ENCODE data around the gene ERC1.

The ERC1 gene

DNA sequence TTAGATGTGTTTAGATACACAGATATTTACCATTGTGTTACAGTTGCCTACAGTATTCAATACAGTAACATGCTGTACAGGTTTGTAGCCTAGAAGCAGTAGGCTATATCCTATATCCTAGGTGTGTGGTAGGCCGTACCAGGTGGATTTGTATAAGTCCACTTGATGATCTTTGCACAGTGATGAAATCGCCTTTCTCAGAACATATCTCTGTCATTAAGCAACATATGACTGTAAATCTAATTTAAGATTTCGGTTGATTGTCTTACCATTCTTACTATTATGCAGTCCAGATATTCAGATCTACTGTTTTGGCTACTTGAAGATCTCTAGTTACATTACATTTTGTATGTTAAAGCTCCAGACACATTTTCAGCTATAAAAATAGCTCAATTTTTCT, 39.8 kb downstream of the ERC1 start (continued):
- TF ChIP-seq ZNF473 (tag by site-specific recombination; IDR thresholded peaks at IDR 0.05) (no peak), ZNF214 (tag by site-specific recombination; IDR thresholded peaks at IDR 0.05; ENCODE audit: borderline replicate concordance) (no peak)

DNA sequence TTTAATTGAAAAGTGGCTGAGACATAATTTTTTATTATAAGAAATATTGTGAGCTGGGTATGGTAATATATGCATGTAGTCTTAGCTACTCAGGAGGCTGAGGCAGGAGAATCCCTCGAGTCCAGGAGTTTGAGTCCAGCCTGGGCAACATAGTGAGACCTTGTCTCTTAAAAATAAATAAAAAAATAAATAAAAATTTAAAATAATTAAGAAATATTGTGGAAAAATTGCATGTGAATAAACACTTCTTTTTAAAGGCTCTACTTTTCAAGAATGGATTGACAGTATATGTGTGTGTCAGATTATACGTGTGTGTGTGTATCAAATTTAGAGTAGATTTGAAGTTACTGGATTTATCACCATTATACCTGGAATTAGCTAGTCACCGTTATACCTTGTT, 43.2 kb downstream of the ERC1 start:
- TF ChIP-seq ZNF707 (tag by site-specific recombination; IDR thresholded peaks at IDR 0.05) (no peak), ZNF423 (tag by site-specific recombination; IDR thresholded peaks at IDR 0.05) (no peak), ZNF391 (tag by site-specific recombination; IDR thresholded peaks at IDR 0.05; ENCODE audit: borderline replicate concordance, low read depth) (no peak), ZNF426 (tag by site-specific recombination; IDR thresholded peaks at IDR 0.05) (no peak)
- TF ChIP-seq, protein P1, sequence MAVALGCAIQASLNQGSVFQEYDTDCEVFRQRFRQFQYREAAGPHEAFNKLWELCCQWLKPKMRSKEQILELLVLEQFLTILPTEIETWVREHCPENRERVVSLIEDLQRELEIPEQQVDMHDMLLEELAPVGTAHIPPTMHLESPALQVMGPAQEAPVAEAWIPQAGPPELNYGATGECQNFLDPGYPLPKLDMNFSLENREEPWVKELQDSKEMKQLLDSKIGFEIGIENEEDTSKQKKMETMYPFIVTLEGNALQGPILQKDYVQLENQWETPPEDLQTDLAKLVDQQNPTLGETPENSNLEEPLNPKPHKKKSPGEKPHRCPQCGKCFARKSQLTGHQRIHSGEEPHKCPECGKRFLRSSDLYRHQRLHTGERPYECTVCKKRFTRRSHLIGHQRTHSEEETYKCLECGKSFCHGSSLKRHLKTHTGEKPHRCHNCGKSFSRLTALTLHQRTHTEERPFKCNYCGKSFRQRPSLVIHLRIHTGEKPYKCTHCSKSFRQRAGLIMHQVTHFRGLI (tag by site-specific recombination; IDR thresholded peaks at IDR 0.05) = no peak
- POLR2A ChIA-PET = no interaction called here
- Histone ChIP-seq H3K4me1 (ENCODE audit: control insufficient read depth, insufficient read depth, low read length) (no peaks in the 10 kb centered on the region), H3K9me3 (ENCODE audit: control insufficient read depth, insufficient read depth, low read depth, low read length) (no peaks in the 10 kb centered on the region), H3K27ac (ENCODE audit: extremely low read depth, low read depth, low read length) (no peak overlapping the region), H3K4me3 (ENCODE audit: low read depth, low read length) (no peak overlapping the region), H3K36me3 (ENCODE audit: control insufficient read depth in 2 of 2, insufficient read depth in 1 of 2, low read length in 2 of 2) (peaks cover 3 to 6% of the 10 kb centered on the region in 2 experiments; a peak in 2 of 3 replicates)
- CTCF ChIA-PET = no interaction called here

GRCh38 chr12:1034751-1035457, 43.9 kb downstream of the ERC1 start:
- Histone ChIP-seq H3K36me3 (ENCODE audit: control insufficient read depth in 2 of 2, insufficient read depth in 1 of 2, low read length in 2 of 2) (peaks cover 0 to 6% of the 10 kb centered on the region in 2 experiments; a peak in 1 of 3 replicates), H3K4me1 (ENCODE audit: control insufficient read depth, insufficient read depth, low read length) (no peaks in the 10 kb centered on the region), H3K27ac (ENCODE audit: extremely low read depth, low read depth, low read length) (no peak overlapping the region), H3K9me3 (ENCODE audit: control insufficient read depth, insufficient read depth, low read depth, low read length) (no peaks in the 10 kb centered on the region), H3K4me3 (ENCODE audit: low read depth, low read length) (no peak overlapping the region)
- POLR2A ChIA-PET = no interaction called here
- CTCF ChIA-PET = no interaction called here
- no peak for TF ChIP-seq PRDM10 (tag by site-specific recombination; IDR thresholded peaks at IDR 0.05)
- TF ChIP-seq, protein P2, sequence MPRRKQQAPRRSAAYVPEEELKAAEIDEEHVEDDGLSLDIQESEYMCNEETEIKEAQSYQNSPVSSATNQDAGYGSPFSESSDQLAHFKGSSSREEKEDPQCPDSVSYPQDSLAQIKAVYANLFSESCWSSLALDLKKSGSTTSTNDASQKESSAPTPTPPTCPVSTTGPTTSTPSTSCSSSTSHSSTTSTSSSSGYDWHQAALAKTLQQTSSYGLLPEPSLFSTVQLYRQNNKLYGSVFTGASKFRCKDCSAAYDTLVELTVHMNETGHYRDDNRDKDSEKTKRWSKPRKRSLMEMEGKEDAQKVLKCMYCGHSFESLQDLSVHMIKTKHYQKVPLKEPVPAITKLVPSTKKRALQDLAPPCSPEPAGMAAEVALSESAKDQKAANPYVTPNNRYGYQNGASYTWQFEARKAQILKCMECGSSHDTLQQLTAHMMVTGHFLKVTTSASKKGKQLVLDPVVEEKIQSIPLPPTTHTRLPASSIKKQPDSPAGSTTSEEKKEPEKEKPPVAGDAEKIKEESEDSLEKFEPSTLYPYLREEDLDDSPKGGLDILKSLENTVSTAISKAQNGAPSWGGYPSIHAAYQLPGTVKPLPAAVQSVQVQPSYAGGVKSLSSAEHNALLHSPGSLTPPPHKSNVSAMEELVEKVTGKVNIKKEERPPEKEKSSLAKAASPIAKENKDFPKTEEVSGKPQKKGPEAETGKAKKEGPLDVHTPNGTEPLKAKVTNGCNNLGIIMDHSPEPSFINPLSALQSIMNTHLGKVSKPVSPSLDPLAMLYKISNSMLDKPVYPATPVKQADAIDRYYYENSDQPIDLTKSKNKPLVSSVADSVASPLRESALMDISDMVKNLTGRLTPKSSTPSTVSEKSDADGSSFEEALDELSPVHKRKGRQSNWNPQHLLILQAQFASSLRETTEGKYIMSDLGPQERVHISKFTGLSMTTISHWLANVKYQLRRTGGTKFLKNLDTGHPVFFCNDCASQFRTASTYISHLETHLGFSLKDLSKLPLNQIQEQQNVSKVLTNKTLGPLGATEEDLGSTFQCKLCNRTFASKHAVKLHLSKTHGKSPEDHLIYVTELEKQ (tag by site-specific recombination; IDR thresholded peaks at IDR 0.05; ENCODE audit: borderline replicate concordance) = no peak
- no peak for TF ChIP-seq ZNF132 (tag by site-specific recombination; IDR thresholded peaks at IDR 0.05; ENCODE audit: borderline replicate concordance)
- no peak for TF ChIP-seq ZBTB21 (tag by site-specific recombination; IDR thresholded peaks at IDR 0.05)
- no peak for TF ChIP-seq ZNF585B (tag by site-specific recombination; IDR thresholded peaks at IDR 0.05)
- TF ChIP-seq ZBTB20 (tag by site-specific recombination; IDR thresholded peaks at IDR 0.05) = no peak
- no peak for TF ChIP-seq SCRT1 (tag by site-specific recombination; IDR thresholded peaks at IDR 0.05; ENCODE audit: borderline replicate concordance)
- TF ChIP-seq SP3 (tag by site-specific recombination; IDR thresholded peaks at IDR 0.05) = no peak
- no peak for TF ChIP-seq WT1 (tag by site-specific recombination; IDR thresholded peaks at IDR 0.05)
- no peak for TF ChIP-seq ZNF664 (tag by site-specific recombination; IDR thresholded peaks at IDR 0.05)
- no peak for TF ChIP-seq ZNF341 (tag by site-specific recombination; IDR thresholded peaks at IDR 0.05; ENCODE audit: low read depth)
- no peak for TF ChIP-seq ZBTB11 (tag by site-specific recombination; conservative IDR thresholded peaks at IDR 0.05; ENCODE audit: low read depth)
